NK-92 treated with Interleukin-12 subunit alpha and Interleukin-12 subunit beta, amount 100 ng/mL, for 24 hours (cell line): ENCODE results near the gene RARB.

Experiments
- DNase-seq: peaks from one replicate; lab custom pipeline; 2025; lab: John Stamatoyannopoulos, UW

RARB gene

DNA sequence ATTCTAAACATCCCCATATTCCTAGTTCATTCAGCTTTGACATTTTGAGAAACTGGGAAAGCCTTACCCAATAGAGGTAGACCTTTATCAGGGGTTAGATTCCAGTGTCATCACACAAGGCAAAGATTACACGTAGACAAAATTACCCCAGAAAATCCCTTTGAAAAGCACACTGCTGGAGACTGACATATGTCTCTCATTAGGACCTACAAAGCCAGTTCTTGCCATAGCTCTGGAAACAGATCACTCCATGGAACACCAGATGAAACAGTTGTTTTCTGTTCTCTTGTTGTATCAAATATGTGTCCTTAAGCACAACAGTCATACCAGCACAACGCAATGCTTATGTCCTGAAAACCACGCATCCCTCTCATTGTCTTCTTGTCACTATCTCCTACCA, 44.7 kb downstream of the RARB start:
- no peak for DNase-seq

DNA sequence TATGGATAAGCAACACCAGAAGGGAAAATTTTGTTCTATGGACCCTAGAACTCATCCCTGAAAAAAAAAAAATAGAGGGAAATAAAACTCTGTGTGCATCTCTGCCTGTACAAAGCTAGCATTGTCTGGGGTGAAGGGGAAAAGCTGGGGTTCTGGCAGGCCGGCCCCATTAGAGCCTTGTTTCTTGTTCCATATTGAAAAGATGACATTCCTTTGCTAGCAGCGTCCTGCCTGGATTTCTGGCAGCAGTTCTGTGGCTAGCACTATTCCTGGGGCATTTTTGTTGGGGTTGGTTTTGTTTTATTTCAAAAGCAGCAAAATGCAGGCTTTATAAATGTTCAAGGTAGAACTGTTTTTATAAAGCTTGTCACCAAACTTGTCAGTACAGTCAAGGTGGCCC, 45.2 kb downstream of the RARB start:
- DNase-seq = no peak

DNA sequence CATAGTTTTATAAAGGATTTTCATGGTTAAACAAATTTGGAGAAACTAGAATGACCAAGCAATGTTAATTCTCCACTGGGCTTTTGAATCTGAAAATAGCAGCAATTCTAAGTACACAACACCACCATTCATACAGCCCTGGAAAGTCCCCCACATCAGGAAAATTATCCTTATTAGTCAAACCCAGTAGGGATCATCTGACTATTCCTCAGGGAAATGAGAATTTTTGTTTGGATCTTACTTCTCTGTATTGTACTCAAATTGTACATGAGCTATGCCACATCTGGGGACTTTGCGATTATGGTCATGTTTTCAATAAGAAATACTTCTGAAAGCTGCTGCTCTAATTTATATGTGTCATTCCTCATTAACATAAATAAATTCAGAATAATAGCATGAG, 46.0 kb downstream of the RARB start:
- no peak for DNase-seq

DNA sequence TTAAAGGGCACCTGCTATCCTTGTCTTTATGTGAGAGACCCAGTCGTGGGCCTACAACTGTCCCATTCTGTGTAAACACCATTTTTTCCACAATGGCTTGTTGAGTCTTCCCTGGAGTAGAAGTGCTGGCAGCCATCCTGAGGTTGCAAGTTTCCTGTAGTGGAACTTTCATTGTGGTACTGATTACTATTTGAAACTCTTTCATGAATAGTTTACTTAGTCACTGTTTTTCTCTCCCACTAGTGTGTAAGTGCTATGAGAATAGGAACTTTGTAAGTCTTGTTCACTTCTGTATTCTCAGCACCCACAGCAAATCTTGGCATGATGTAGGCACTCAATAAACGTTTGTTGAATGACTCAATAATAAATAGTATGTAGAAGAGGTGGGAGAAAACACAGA, 48.6 kb downstream of the RARB start:
- no peak for DNase-seq

GRCh38 chr3:25478211-25478757, 50.2 kb downstream of the RARB start:
- no peak for DNase-seq

GRCh38 chr3:25478964-25479726, 51.1 kb downstream of the RARB start:
- DNase-seq = no peak

DNA sequence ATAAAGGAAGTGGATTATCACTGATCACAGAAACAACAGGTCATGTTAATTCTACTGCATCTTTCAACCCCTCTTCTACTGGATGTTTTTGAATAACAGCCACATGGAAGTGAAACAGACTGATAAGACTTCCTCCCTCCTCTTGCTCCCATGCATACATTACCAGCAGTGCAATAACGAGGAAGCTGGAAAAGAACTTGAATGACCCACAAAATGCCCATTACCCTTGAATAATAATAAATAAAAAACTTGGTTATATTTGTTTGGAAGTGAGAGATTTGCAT, 51.6 kb downstream of the RARB start:
- no peak for DNase-seq

GRCh38 chr3:25480811-25481210, 52.7 kb downstream of the RARB start:
- no peak for DNase-seq

- no peak for DNase-seq
Observed at GRCh38 chr3:25481386-25481785, 53.3 kb downstream of the RARB start.

- no peak for DNase-seq
Observed at GRCh38 chr3:25483456-25483855, 55.4 kb downstream of the RARB start.

GRCh38 chr3:25485673-25486072, 57.6 kb downstream of the RARB start:
- no peak for DNase-seq

DNA sequence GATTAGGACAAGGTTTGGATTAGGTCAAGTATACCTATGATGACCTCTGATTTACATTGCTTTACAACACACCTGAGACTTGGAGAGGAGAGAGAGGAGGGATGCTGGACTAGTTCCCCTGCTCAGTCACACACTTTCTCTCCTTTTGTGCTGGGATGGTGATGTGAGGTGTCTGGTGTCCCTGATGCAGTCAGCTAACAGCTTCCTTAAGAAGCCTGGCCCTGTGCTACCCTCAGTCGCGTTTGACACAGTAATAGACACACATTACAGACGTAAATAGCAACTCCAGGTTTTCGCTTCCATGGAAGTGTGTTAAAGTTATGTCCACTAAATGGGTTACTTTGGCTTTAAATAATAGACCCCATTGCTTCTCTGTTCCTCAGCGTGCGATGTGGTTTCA, 58.9 kb downstream of the RARB start:
- DNase-seq = no peak

DNA sequence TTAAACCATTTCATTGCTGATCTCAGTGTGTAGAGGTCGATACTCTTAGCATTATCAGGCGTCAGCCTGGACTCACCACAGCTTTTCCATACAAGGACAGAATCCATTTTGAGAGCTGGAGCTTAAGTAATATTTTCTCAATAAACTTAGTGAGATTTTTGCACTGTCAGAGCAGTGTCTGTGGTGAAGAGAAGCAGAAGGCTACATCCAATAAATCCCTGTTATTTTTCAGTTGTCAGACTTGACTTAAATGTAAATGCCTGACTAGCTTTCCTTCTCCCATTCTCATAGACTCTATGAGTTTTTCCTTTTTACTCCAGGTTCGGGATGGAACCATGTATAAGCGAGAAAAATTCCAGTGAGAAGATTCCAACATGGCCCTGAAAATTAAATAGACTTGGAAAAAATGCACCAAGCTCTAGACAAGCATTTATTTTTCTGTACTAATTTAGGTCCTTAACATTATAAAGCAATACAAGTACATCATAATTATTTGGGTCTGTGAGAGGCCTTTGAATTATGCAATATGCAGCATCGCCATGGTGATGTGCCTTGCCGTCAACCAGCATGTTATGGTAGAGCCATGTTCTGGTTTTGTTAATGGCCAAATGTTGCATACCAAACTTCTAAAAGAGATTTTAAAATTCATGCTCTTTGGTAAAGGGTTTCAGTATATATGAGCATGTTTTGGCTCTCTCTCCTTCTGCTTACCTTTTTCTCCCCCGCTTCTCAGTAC, 62.0 kb downstream of the RARB start:
- DNase-seq = no peak

DNA sequence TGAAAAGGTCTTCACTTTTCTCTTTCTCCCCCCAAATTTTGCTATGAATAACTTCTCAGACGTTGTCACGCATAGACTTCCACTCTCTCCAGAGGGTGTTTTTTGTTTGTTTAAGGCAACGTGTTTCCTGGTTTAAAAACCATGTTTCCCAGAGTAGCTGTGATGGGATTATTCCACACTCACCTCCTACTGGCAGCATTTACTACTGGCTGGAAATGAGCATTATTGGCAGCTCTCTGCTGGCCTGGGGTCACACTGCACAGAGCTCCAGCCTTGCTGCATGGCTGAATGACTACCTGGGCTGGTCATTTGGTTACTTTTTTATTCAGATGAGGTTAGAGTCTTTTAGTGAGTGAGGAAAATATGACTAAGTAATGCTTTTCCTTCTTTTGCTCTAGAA, 65.2 kb downstream of the RARB start:
- DNase-seq = no peak

- no peak for DNase-seq
Observed at GRCh38 chr3:25493786-25494185, 65.7 kb downstream of the RARB start.

DNA sequence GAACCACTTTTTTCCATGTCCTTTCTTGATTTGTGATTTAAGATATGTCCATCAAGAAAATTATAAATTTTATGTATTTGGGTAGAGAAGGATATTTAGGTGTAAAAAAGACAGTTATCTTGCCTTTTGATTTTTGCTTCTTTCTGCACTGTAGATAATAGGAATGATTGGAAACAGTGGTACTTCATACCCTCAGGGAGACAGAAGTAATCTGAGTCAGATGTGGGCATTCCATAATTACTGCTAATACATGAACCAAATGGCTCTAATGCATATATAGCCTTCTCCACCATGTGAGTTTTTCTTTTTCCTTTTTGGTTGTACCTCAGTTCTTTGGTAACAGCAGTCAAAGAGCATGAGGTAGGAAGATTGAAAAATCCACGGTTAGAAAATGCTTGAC, 67.2 kb downstream of the RARB start:
- DNase-seq = no peak

- no peak for DNase-seq
Observed at GRCh38 chr3:25495726-25496253, 67.7 kb downstream of the RARB start.

- DNase-seq = no peak
Observed at GRCh38 chr3:25497096-25497495, 69.0 kb downstream of the RARB start.

DNA sequence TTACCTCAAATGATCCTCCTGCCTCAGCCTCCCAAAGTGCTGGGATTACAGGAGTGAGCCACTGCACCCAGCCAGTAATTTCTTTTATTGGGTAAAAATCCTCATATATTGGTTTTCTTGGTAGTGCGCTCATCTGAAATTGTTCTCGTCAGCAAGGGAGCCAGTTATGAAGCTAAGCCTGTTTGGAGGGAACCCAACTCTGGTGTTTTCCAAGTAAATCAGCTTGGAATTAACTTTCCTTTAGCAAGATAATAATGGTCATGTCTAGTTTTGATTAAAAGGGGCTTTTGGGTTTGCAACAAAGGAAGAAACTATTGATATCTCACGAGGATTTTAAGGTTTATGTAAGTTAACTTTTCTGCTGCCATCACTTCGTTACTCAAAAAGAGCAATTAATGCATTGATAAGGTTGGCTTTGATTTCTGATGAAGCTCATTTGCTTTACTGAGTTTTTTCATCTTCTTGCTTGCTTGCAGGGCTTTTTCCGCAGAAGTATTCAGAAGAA, 72.7 kb downstream of the RARB start:
- DNase-seq = no peak

DNA sequence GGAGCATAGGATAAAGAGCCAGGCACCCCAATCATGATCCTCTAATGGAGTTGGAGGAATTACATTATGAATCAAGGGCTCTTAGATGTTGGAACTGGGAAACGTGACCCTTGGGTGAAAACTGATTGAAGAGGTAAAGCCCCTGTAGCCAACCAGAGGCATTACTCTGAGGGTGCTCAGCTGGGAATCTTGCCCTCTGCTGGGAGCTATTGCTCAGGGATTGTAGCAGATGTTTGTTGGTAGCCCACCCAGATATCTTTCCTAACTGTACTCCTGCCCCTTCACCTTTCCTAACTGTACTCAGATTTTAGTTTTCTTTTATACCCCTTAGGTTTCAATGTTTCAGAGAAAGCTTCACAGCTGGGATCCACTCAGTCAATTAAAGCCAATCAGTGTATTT, 74.2 kb downstream of the RARB start:
- DNase-seq = no peak

GRCh38 chr3:25503898-25504301, 75.8 kb downstream of the RARB start:
- no peak for DNase-seq

DNA sequence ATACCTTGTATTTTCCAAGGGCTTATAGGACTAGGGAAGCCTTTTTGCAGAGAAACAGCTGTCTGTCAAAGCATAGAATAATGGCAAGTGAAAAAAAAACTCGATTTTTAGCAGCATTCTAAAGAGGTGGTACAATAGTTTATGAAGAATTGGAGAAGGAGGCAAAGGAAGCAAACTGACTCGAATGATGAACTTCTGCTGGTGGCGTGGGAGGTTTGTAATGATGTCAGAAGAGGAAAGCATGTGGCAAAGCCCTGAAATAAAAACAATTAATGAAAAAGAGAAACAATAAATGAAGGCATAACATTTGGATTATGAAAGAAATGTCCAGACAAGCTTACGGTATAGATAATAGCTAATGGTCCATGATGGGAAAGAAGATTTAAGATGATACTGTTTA, 77.5 kb downstream of the RARB start:
- DNase-seq = no peak

DNA sequence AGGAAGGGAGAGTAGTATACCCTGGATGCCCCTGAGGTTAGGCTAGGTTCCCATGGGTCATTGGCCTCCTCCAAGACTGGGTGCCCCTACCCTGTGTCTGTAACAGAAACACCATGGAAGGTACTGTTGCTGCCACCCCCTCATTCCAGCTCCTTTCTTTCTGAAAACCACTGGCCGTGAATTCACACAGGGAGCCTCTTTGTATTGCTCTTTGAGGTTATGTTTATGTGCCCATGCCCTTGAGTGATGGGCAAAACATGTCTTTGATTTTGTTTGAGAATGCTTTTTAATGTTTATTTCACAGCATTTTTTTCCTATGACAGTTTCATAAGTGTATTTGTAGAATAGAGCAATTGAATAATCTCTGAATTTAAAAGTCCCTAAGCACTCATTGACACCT, 79.7 kb downstream of the RARB start:
- DNase-seq = no peak
